Measurements from ENCODE around the gene GAS6.

GRCh38 chr13:113852536-113853517 lies 11.0 kb downstream of the GAS6 start:
- TF ChIP-seq CTCF (IDR thresholded peaks at IDR 0.05; ENCODE audit: insufficient read depth, low read length, poor library complexity, severe bottlenecking) (no peak), EZH2phosphoT487 (conservative IDR thresholded peaks at IDR 0.05; ENCODE audit: low read length) (no peak)

All from SU-DHL-6 (cell line).